Liver (tissue), 9 donors: ENCODE data around the gene LRP11. TPM values are rescaled to one million over a fixed set of nuclear protein-coding genes. Genes with fewer than 3 reads are reported as not detected.

Experiments used
- DNase-seq: peaks from one replicate; pipeline ENCODE4 v3.0.0-alpha.2; 2017; ENCODE audit warnings: low spot score
- H3K27ac ChIP-seq, 2 donors: one replicate each; pipeline ENCODE4 v1.7.0; 2013; ENCODE audit warnings: inconsistent platforms in 2 of 2, low read length in 2 of 2, control low read depth in 1 of 2, low read depth in 1 of 2, mild to moderate bottlenecking in 1 of 2
- H3K27me3 ChIP-seq, 4 donors: one replicate each; pipeline versions ENCODE4 v1.6.1 to v1.7.0; 2013; ENCODE audit warnings: low read length in 3 of 4, inconsistent platforms in 1 of 4, mild to moderate bottlenecking in 1 of 4, moderate library complexity in 1 of 4; ENCODE audit not compliant: control insufficient read depth in 4 of 4, insufficient read depth in 4 of 4
- H3K36me3 ChIP-seq, 4 donors: one replicate each; pipeline versions ENCODE4 v1.6.1 to v1.7.0; 2013; ENCODE audit warnings: low read length in 3 of 4, mild to moderate bottlenecking in 3 of 4, low read depth in 1 of 4, moderate library complexity in 1 of 4; ENCODE audit not compliant: control insufficient read depth in 4 of 4, insufficient read depth in 3 of 4
- H3K4me1 ChIP-seq, 4 donors: one replicate each; pipeline versions ENCODE4 v1.6.1 to v1.7.0; 2013; ENCODE audit warnings: low read length in 3 of 4, mild to moderate bottlenecking in 3 of 4, moderate library complexity in 1 of 4; ENCODE audit not compliant: control insufficient read depth in 4 of 4, insufficient read depth in 4 of 4
- H3K4me3 ChIP-seq, 3 donors: one replicate each; pipeline versions ENCODE4 v1.6.1 to v1.7.0; 2013; ENCODE audit warnings: low read length in 3 of 3, control low read depth in 1 of 3, low read depth in 1 of 3, mild to moderate bottlenecking in 1 of 3
- H3K9ac ChIP-seq, 2 donors: one replicate each; pipeline ENCODE4 v1.7.0; 2013; ENCODE audit warnings: low read length in 2 of 2, mild to moderate bottlenecking in 2 of 2, moderate library complexity in 2 of 2, control low read depth in 1 of 2, low read depth in 1 of 2
- H3K9me3 ChIP-seq, 4 donors: one replicate each; pipeline versions ENCODE4 v1.6.1 to v1.7.0; 2013; ENCODE audit warnings: low read length in 3 of 4; ENCODE audit not compliant: control insufficient read depth in 4 of 4
- ATF3 ChIP-seq: IDR thresholded peaks from 2 replicates; pipeline ENCODE4 v1.6.1; 2016; ENCODE audit warnings: antibody characterized with exemption
- CTCF ChIP-seq: fragments of 150-350 bp; IDR thresholded peaks from 2 replicates; pipeline ENCODE4 v1.5.1; 2017; ENCODE audit warnings: improper control_type of control experiment, low read depth, low read length; ENCODE audit not compliant: missing input control
- EGR1 ChIP-seq, 2 donors: IDR thresholded peaks; 2 replicates each; pipeline ENCODE4 v1.6.1; 2016 to 2018; ENCODE audit warnings: antibody characterized with exemption in 2 of 2, low read depth in 2 of 2
- FOXA1 ChIP-seq: IDR thresholded peaks from 2 replicates; pipeline ENCODE4 v1.6.1; 2016; ENCODE audit warnings: antibody characterized with exemption
- FOXA2 ChIP-seq: IDR thresholded peaks from 2 replicates; pipeline ENCODE4 v1.6.1; 2016; ENCODE audit warnings: antibody characterized with exemption
- GABPA ChIP-seq, 2 donors: IDR thresholded peaks in 1 of 2; conservative IDR thresholded peaks in 1 of 2; 2 replicates each; pipeline ENCODE4 v1.6.1; 2016; ENCODE audit warnings: antibody characterized with exemption in 2 of 2, mild to moderate bottlenecking in 1 of 2, moderate library complexity in 1 of 2
- HNF4G ChIP-seq: IDR thresholded peaks from 2 replicates; pipeline ENCODE4 v1.6.1; 2016; ENCODE audit warnings: antibody characterized with exemption
- JUND ChIP-seq, 2 donors: IDR thresholded peaks; 2 replicates each; pipeline ENCODE4 v1.6.1; 2016; ENCODE audit warnings: antibody characterized with exemption in 2 of 2
- MAX ChIP-seq: IDR thresholded peaks from 2 replicates; pipeline ENCODE4 v1.6.1; 2016; ENCODE audit warnings: antibody characterized with exemption
- NR2F2 ChIP-seq: IDR thresholded peaks from 2 replicates; pipeline ENCODE4 v1.6.1; 2016; ENCODE audit warnings: antibody characterized with exemption
- RAD21 ChIP-seq, 2 donors: IDR thresholded peaks; 2 replicates each; pipeline ENCODE4 v1.6.1; 2016; ENCODE audit warnings: antibody characterized with exemption in 2 of 2, mild to moderate bottlenecking in 2 of 2
- REST ChIP-seq: IDR thresholded peaks from 2 replicates; pipeline ENCODE4 v1.6.1; 2016; ENCODE audit warnings: antibody characterized with exemption, mild to moderate bottlenecking
- RXRA ChIP-seq, 2 donors: IDR thresholded peaks; 2 replicates each; pipeline ENCODE4 v1.6.1; 2017 to 2018; ENCODE audit warnings: antibody characterized with exemption in 2 of 2, mild to moderate bottlenecking in 1 of 2
- SP1 ChIP-seq: IDR thresholded peaks from 2 replicates; pipeline ENCODE4 v1.6.1; 2018; ENCODE audit warnings: antibody characterized with exemption, mild to moderate bottlenecking
- TAF1 ChIP-seq: conservative IDR thresholded peaks from 2 replicates; pipeline ENCODE4 v1.6.1; 2016; ENCODE audit warnings: antibody characterized with exemption, mild to moderate bottlenecking
- YY1 ChIP-seq: IDR thresholded peaks from 2 replicates; pipeline ENCODE4 v1.6.1; 2016; ENCODE audit warnings: antibody characterized with exemption, mild to moderate bottlenecking
- ZBTB33 ChIP-seq: IDR thresholded peaks from 2 replicates; pipeline ENCODE4 v1.6.1; 2016; ENCODE audit warnings: antibody characterized with exemption
- WGBS: extraction: QIAGEN DNeasy Blood & Tissue Kit; methylation state at CpG from one replicate; pipeline ENCODE4 v1.1.7; 2013; 5-methylcytosine and 5-hydroxymethylcytosine counted together
- polyA plus RNA-seq, 2 donors: library from polyadenylated mRNA; stranded (reverse) in 1 of 2; unstranded in 1 of 2; fragments of 200-250 nt in 1 of 2; fragments of >200 nt in 1 of 2; fragmentation: Nextera tagmentation in 1 of 2; extraction: Ambion mirVana in 1 of 2; gene quantifications; one replicate each; pipeline versions ENCODE4 v1.2.1 to v1.2.3, GENCODE V29; 2013 to 2015
- total RNA-seq, 2 donors: library from RNA; depleted of rRNA; stranded (reverse); fragments of >200 nt; gene quantifications; one replicate each; pipeline ENCODE4 v1.2.3, GENCODE V29; 2014
- donor health status: healthy.
- donor health status: healthy.
- donor health status: healthy.
- donor health status: healthy.
- donor health status: healthy.

LRP11 gene
- total and polyA plus RNA-seq, 4 donors, result 3.4 to 13.3 (median 6.0) TPM

- no peak overlapping the region for H3K4me3 ChIP-seq
Measured at GRCh38 chr6:149825292-149825691, 38.9 kb downstream of the LRP11 start.

GRCh38 chr6:149823013-149823412 lies 41.1 kb downstream of the LRP11 start:
- H3K9ac ChIP-seq, result no peak overlapping the region
- no peak for DNase-seq
- WGBS, result 87% methylated on average over 4 of the region's 4 CpGs
- H3K9me3 ChIP-seq, result no peaks in the 10 kb centered on the region
- no peaks in the 10 kb centered on the region for H3K27me3 ChIP-seq
- H3K4me3 ChIP-seq, result no peak overlapping the region
- H3K27ac ChIP-seq, result no peak overlapping the region
- H3K4me1 ChIP-seq, result no peaks in the 10 kb centered on the region
- peaks cover 0 to 10% (median 2%) of the 10 kb centered on the region in 4 donors for H3K36me3 ChIP-seq
- no peak for TF ChIP-seq GABPA (IDR thresholded peaks at IDR 0.05 in 1 of 2, conservative IDR thresholded peaks at IDR 0.05 in 1 of 2)
- no peak for TF ChIP-seq HNF4G
- no peak for TF ChIP-seq MAX
- no peak for TF ChIP-seq CTCF
- no peak for TF ChIP-seq YY1
- TF ChIP-seq RAD21 (IDR thresholded peaks at IDR 0.05), result no peak
- no peak for TF ChIP-seq RXRA (IDR thresholded peaks at IDR 0.05)
- TF ChIP-seq JUND (IDR thresholded peaks at IDR 0.05), result no peak
- TF ChIP-seq EGR1 (IDR thresholded peaks at IDR 0.05; ENCODE audit: low read depth in 2 of 2), result no peak
- TF ChIP-seq FOXA1, result no peak
- no peak for TF ChIP-seq NR2F2

More at GRCh38 chr6:149825292-149825691, 38.9 kb downstream of the LRP11 start:
- Histone ChIP-seq H3K9ac (no peak overlapping the region), H3K9me3 (no peaks in the 10 kb centered on the region), H3K27me3 (no peaks in the 10 kb centered on the region), H3K4me1 (no peaks in the 10 kb centered on the region), H3K36me3 (peaks cover 0 to 10% (median 2%) of the 10 kb centered on the region in 4 donors), H3K27ac (no peak overlapping the region)
- TF ChIP-seq ZBTB33 (no peak), TAF1 (no peak), MAX (no peak), YY1 (no peak), RXRA (IDR thresholded peaks at IDR 0.05) (no peak), NR2F2 (no peak), ATF3 (no peak), SP1 (no peak), REST (no peak), FOXA2 (no peak), HNF4G (no peak), JUND (IDR thresholded peaks at IDR 0.05) (no peak), FOXA1 (no peak)
- no peak for DNase-seq
- WGBS, result 91% methylated on average over 4 of the region's 4 CpGs
